HG03442 (cell line): ENCODE data around the gene MYH11.
"Not testable (repeated sequence)": the region's sequence is repeated elsewhere in the genome, so short reads cannot be mapped to it uniquely, and the experiment has no call there.

Experiments used
- ATAC-seq: cut with Tn5 transposase; IDR thresholded peaks from one replicate; pipeline ENCODE4 v1.9.1; 2021; ENCODE audit warnings: mild to moderate bottlenecking, moderate library complexity; ENCODE audit not compliant: unreplicated experiment

MYH11 gene

DNA sequence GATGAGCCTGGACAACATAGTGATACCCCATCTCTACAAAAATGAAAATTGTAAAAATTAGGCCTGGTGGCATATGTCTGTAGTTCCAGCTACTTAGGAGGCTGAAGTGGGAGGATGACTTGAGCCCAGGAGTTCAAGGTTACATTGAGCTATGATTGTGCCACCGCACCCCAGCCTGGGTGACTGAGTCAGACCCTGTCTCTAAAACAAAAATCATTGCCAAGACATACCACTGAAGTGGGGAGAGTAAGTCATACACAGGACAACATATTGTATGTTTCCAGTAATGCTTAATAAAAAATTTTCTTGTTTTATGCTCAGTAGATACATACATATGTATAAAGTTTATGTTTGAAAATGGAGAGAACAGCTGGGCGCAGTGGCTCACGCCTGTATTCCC lies 167.5 kb downstream of the MYH11 start:
- no peak for ATAC-seq

DNA sequence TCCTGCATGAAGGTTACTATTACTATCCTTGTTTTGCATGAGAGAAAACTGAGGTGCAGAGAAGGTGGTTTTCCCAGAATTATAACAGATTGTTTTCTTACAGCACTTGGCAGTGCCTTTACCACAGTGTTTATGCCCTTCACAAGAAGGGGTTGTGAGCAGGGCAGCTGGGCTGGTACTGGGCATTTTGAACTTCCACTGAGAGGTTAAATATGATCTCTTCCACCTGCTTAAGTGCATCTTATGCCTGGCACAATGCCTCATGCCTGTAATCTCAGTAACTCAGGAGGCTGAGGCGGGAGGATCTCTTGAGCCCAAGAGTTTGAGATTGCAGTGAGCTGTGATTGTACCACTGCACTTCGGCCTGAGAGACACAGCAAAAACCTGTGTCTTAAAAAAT lies 170.5 kb downstream of the MYH11 start:
- no peak for ATAC-seq

- no peak for ATAC-seq
These were observed 174.7 kb downstream of the MYH11 start for GRCh38 chr16:15682105-15682570.

DNA sequence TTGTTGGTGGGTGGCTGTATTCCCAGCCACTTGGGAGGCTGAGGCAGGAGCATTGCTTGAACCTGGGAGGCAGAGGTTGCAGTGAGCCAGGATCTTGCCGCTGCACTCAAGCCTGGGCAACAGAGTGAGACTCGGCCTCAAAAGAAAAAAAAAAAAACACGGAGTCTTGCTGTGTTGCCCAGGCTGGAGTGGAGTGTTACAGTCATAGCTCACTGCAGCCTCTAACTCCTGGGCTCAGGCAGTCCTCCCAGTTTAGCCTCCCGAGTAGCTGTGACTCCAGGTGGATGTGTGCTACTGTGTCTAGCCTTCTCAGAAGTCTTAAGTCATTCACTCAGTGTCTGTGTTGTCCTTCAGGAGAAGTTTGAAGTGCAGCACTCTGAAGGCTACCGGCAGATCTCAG lies 179.4 kb downstream of the MYH11 start:
- no peak for ATAC-seq

DNA sequence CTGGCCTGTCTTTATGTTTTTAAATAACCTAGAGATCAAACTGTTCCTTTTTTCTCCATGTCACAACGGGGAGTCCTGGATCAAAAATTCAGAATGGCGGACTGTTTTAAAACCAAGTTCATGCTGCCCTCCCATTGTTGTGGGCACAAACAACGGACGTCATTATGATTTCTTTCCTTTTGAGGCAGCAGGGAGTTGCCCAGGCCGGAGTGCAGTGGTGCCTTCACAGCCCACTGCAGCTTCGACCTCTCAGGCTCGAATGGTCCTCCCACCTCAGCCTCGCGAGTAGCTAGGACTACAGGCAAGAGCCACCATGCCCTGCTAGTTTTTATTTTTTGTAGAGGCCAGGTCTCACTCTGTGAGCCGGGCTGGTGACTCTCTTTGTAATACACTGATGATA lies 180.3 kb downstream of the MYH11 start:
- ATAC-seq: no peak

GRCh38 chr16:15674571-15674970 lies 182.3 kb downstream of the MYH11 start:
- ATAC-seq: no peak

DNA sequence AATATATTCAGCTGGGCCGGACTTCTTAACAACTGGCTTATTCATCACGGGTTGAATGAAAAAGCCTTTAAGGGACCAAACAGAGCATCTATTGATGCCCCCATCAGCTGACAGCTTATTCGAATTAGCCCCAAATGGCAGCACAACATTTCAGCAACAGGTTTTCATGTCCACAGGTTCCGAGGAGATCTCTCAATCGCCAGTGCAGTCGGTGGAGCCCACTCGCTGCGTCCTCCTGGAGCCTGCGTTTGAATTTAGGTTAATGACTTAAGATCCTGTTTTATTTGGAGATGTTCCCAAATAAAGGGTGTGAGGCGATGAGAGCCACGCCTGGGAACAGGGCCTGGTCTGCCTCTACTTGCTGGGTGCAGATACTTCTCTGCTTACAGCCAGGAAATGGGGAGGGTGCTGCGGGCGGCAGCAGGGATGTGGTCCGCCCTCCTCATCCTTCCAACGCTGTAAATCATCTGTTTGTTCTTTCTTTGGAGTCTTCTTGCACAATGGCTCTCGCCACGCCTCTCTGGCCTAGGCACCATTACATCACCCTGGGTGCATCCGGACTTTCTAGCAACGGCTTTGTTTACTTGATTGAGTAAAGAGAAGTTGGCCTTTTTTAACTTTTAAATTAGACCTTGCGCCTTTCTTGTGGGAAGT lies 184.2 kb downstream of the MYH11 start:
- no peak for ATAC-seq

DNA sequence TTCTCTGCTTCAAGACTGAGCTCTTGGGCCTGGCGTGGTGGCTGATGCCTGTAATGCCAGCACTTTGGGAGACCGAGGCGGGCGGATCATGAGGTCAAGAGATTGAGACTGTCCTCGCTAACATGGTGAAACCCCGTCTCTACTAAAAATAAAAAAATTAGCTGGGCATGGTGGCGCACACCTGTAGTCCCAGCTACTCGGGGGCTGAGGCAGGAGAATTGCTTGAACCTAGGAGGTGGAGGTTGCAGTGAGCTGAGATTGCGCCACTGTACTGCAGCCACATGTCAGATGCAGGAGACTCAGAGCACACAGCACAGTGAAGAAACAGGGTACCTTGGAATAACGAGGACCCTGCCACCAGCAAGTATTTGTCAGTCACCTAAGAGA lies 184.7 kb downstream of the MYH11 start:
- not testable (repeated sequence) for ATAC-seq

- ATAC-seq: no peak
These were observed 185.2 kb downstream of the MYH11 start for GRCh38 chr16:15671530-15672117.

DNA sequence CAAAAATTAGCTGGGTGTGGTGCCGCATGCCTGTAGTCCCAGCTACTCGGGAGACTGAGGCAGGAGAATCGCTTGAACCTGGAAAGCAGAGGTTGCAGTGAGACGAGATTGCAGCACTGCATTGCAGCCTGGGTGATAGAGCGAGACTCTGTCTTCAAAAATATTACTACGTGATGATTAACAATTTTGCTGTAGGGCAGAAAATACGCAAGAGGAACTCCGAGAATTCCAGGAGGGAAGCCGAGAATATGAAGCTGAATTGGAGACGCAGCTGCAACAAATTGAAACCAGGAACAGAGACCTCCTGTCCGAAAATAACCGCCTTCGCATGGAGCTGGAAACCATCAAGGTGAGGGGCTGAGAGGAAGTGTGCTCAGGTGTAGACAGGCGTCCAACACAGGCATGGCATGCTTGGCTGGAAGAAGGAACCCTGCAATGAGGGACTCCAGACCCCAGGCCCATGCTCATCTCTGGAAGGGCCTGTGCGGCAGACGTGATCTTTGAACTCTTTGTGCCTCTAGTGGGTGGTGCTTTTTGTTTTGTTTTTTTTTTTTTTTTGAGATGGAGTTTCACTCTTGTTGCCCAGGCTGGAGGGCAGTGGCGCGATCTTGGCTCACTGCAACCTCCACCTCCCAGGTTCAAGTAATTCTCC lies 189.6 kb downstream of the MYH11 start:
- ATAC-seq: no peak

DNA sequence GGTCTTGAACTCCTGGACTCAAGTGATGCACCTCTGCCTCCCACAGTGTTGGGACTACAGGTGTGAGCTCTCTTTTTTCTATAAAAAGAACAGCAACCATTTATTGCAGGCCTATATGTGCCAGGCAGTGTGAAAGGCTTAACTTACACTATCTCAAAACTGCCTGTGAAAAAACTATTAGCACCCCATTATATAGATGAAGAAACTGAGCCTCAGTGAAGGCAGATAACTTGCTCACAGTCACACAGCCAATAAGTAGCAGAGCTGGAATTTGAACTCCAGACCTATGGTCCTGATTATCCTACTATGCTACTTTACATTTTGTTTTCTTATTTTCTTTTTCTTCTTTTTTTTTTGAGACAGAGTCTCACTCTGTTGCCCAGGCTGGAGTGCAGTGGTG lies 191.7 kb downstream of the MYH11 start:
- no peak for ATAC-seq

GRCh38 chr16:15660203-15660601 lies 196.6 kb downstream of the MYH11 start:
- ATAC-seq: no peak

- ATAC-seq: no peak
These were observed 198.3 kb downstream of the MYH11 start for GRCh38 chr16:15658556-15658955.

GRCh38 chr16:15658149-15658548 lies 198.7 kb downstream of the MYH11 start:
- ATAC-seq: no peak

DNA sequence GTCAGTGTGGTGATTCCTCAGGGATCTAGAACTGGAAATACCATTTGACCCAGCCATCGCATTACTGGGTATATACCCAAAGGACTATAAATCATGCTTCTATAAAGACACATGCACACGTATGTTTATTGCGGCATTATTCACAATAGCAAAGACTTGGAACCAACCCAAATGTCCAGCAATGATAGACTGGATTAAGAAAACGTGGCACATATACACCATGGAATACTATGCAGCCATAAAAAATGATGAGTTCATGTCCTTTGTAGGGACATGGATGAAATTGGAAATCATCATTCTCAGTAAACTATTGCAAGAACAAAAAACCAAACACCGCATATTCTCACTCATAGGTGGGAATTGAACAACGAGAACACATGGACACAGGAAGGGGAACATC lies 201.3 kb downstream of the MYH11 start:
- ATAC-seq: not testable (repeated sequence)

GRCh38 chr16:15654591-15654990 lies 202.2 kb downstream of the MYH11 start:
- no peak for ATAC-seq

DNA sequence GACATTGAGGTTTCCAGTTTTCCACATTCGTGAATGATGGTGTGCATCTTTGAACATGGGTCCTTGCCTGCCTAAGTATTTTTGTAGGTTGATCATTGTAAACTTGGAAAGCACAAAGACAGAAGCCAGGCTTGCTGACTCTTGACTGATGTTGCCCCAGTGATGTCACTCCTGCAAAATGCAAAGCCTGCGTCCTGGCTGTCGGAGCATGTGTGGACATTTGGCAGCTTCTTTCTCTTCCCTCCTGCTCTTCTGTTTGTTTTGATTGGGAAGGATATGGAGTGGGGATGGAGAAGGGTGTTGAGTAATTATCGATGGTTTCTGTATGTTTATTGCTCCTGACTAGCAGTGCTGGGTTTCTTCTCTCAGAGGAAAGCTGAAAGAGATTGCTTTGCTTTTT lies 203.6 kb downstream of the MYH11 start:
- ATAC-seq: no peak
